ENCODE data around the gene NHS.

Gene NHS

DNA sequence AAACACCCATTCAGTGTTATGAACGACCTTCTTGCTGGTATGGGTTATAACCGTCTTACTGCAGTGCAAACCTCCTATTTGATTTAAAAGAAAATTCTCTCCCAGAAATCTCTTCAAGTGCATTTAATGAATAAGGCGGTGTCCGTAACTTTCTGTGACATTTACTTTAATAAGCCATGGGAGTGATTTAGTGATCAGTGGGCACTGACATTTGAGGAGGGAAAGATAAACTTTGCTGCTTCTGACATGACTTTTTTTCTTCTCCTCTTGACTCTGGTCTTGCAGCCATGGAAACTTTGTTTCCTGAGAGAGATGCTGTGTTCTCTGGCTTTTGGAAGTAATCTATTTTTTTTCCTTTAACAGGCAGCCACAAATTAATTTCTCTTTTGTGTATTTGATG is 106.1 kb downstream of the NHS start:
- no peaks in the 10 kb centered on the region for H4K20me1 ChIP-seq (ENCODE audit: insufficient read depth, low read length)
- H3K27ac ChIP-seq (ENCODE audit: low read depth, low read length, poor library complexity, severe bottlenecking): no peak overlapping the region
- no peak overlapping the region for H2AFZ ChIP-seq (ENCODE audit: low read length)
- H3K4me2 ChIP-seq (ENCODE audit: low read length): no peak overlapping the region
- H3K4me1 ChIP-seq (ENCODE audit: insufficient read depth, low read length, severe bottlenecking): no peaks in the 10 kb centered on the region
- no peaks in the 10 kb centered on the region for H3K27me3 ChIP-seq (ENCODE audit: insufficient read depth, low read length)
- H3K9ac ChIP-seq (ENCODE audit: low read length): no peak overlapping the region
- no peaks in the 10 kb centered on the region for H3F3A ChIP-seq (ENCODE audit: insufficient read depth, low read length)
- no peaks in the 10 kb centered on the region for H3K36me3 ChIP-seq (ENCODE audit: insufficient read depth, low read length)
- no peak overlapping the region for H3K4me3 ChIP-seq (ENCODE audit: low read depth, low read length, poor library complexity, severe bottlenecking)
- no peaks in the 10 kb centered on the region for H3K9me3 ChIP-seq (ENCODE audit: low read length)
- H3K9me2 ChIP-seq (ENCODE audit: low read depth, low read length): no peaks in the 10 kb centered on the region
- no peaks in the 10 kb centered on the region for H3K79me2 ChIP-seq (ENCODE audit: insufficient read depth, low read length)
- TF ChIP-seq, protein P1, sequence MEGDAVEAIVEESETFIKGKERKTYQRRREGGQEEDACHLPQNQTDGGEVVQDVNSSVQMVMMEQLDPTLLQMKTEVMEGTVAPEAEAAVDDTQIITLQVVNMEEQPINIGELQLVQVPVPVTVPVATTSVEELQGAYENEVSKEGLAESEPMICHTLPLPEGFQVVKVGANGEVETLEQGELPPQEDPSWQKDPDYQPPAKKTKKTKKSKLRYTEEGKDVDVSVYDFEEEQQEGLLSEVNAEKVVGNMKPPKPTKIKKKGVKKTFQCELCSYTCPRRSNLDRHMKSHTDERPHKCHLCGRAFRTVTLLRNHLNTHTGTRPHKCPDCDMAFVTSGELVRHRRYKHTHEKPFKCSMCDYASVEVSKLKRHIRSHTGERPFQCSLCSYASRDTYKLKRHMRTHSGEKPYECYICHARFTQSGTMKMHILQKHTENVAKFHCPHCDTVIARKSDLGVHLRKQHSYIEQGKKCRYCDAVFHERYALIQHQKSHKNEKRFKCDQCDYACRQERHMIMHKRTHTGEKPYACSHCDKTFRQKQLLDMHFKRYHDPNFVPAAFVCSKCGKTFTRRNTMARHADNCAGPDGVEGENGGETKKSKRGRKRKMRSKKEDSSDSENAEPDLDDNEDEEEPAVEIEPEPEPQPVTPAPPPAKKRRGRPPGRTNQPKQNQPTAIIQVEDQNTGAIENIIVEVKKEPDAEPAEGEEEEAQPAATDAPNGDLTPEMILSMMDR (IDR thresholded peaks at IDR 0.05; ENCODE audit: low read length): no peak
- no peak for TF ChIP-seq EZH2 (IDR thresholded peaks at IDR 0.05; ENCODE audit: borderline replicate concordance, low read length)

DNA sequence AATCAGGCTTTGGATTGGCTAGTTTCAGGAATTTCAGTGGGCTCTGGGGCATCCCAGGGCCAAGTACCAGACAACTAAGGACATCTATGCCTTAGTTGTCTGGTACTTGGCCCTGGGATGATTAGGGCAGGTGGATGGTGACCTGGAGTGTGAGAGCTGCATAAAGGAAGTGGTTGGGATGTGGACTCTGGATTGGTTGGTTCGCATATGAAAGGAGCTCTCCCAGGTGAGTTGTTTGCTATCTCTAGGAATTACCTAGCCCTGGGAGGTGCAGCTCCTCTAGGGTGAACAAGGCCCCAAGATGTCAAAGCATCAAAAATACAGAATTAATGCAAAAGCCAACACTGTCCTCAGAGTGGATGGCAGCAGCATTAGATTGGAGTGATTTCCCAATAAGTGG is 109.6 kb downstream of the NHS start:
- Histone ChIP-seq H3K36me3 (ENCODE audit: insufficient read depth, low read length) (no peaks in the 10 kb centered on the region), H3K9me2 (ENCODE audit: low read depth, low read length) (no peaks in the 10 kb centered on the region), H3K27me3 (ENCODE audit: insufficient read depth, low read length) (no peaks in the 10 kb centered on the region), H3K4me3 (ENCODE audit: low read depth, low read length, poor library complexity, severe bottlenecking) (no peak overlapping the region), H3K4me1 (ENCODE audit: insufficient read depth, low read length, severe bottlenecking) (no peaks in the 10 kb centered on the region), H4K20me1 (ENCODE audit: insufficient read depth, low read length) (no peaks in the 10 kb centered on the region), H2AFZ (ENCODE audit: low read length) (no peak overlapping the region), H3K79me2 (ENCODE audit: insufficient read depth, low read length) (no peaks in the 10 kb centered on the region), H3K9me3 (ENCODE audit: low read length) (no peaks in the 10 kb centered on the region), H3K9ac (ENCODE audit: low read length) (no peak overlapping the region), H3K27ac (ENCODE audit: low read depth, low read length, poor library complexity, severe bottlenecking) (no peak overlapping the region), H3K4me2 (ENCODE audit: low read length) (no peak overlapping the region), H3F3A (ENCODE audit: insufficient read depth, low read length) (no peaks in the 10 kb centered on the region)
- TF ChIP-seq, protein P1 (IDR thresholded peaks at IDR 0.05; ENCODE audit: low read length): no peak
- TF ChIP-seq EZH2 (IDR thresholded peaks at IDR 0.05; ENCODE audit: borderline replicate concordance, low read length): no peak

DNA sequence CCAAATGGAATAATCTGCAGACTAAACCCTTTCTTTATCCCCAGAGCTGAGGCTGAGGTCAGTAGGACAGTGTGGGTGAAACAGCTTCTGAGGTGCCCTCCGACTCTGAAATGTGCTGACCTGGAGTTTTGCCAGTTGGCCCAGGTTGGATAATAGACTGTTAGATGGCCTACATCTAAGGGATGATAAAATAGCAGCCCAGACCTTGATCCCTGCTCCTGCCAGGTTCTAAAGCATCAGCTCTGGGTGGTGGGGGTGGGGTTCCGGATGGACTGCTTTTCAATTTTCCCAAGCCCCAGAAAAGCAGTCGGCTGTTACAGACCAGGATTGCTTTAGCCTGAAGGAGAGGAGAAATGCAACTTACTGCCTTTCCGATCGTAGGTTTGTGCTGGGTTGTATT is 110.4 kb downstream of the NHS start:
- Histone ChIP-seq H3K9ac (ENCODE audit: low read length) (no peak overlapping the region), H3K9me2 (ENCODE audit: low read depth, low read length) (no peaks in the 10 kb centered on the region), H3F3A (ENCODE audit: insufficient read depth, low read length) (no peaks in the 10 kb centered on the region), H3K9me3 (ENCODE audit: low read length) (no peaks in the 10 kb centered on the region), H4K20me1 (ENCODE audit: insufficient read depth, low read length) (no peaks in the 10 kb centered on the region), H3K79me2 (ENCODE audit: insufficient read depth, low read length) (no peaks in the 10 kb centered on the region), H3K4me3 (ENCODE audit: low read depth, low read length, poor library complexity, severe bottlenecking) (no peak overlapping the region), H3K27me3 (ENCODE audit: insufficient read depth, low read length) (no peaks in the 10 kb centered on the region), H3K36me3 (ENCODE audit: insufficient read depth, low read length) (no peaks in the 10 kb centered on the region), H3K27ac (ENCODE audit: low read depth, low read length, poor library complexity, severe bottlenecking) (no peak overlapping the region), H2AFZ (ENCODE audit: low read length) (no peak overlapping the region), H3K4me2 (ENCODE audit: low read length) (no peak overlapping the region), H3K4me1 (ENCODE audit: insufficient read depth, low read length, severe bottlenecking) (no peaks in the 10 kb centered on the region)
- TF ChIP-seq, protein P1 (IDR thresholded peaks at IDR 0.05; ENCODE audit: low read length): no peak
- TF ChIP-seq EZH2 (IDR thresholded peaks at IDR 0.05; ENCODE audit: borderline replicate concordance, low read length): no peak

All from OCI-LY1 (cell line).